Heart right ventricle (tissue), 16 donors: Measurements from ENCODE around the gene NAGLU. TPM values are rescaled to one million over a fixed set of nuclear protein-coding genes. Genes with fewer than 3 reads are reported as not detected.
"Not testable (repeated sequence)": the region's sequence is repeated elsewhere in the genome, so short reads cannot be mapped to it uniquely, and the experiment has no call there.

Experiments
- ATAC-seq, 8 donors: fragments of 200-7000 bp; cut with Tn5 transposase; one replicate each; pipeline ENCODE4 v1.9.1; 2020; ENCODE audit warnings: mild to moderate bottlenecking in 8 of 8, moderate library complexity in 8 of 8, moderate number of reproducible peaks in 1 of 8
- DNase-seq, 2 donors: peaks; one replicate each; pipeline ENCODE4 v3.0.0-alpha.2; 2020
- H3K27ac ChIP-seq, 10 donors: fragments of 200-600 bp; sonication (generic) in 2 of 10; one replicate each; pipeline versions ENCODE4 v1.5.0 to v1.8.0; 2020 to 2022; ENCODE audit warnings: mild to moderate bottlenecking in 3 of 10
- H3K27me3 ChIP-seq, 7 donors: fragments of 200-600 bp; one replicate each; pipeline ENCODE4 v1.8.0; 2021 to 2022; ENCODE audit warnings: mild to moderate bottlenecking in 2 of 7
- H3K36me3 ChIP-seq, 9 donors: fragments of 200-600 bp; sonication (generic) in 1 of 9; one replicate each; pipeline versions ENCODE4 v1.5.0 to v1.8.0; 2020 to 2022; ENCODE audit warnings: mild to moderate bottlenecking in 2 of 9
- H3K4me1 ChIP-seq, 9 donors: fragments of 200-600 bp; sonication (generic) in 1 of 9; one replicate each; pipeline versions ENCODE4 v1.5.0 to v1.8.0; 2020 to 2022; ENCODE audit warnings: mild to moderate bottlenecking in 4 of 9
- H3K4me3 ChIP-seq, 10 donors: fragments of 200-600 bp; sonication (generic) in 2 of 10; one replicate each; pipeline versions ENCODE4 v1.5.0 to v1.8.0; 2020 to 2022; ENCODE audit warnings: mild to moderate bottlenecking in 7 of 10, moderate library complexity in 2 of 10
- H3K9me3 ChIP-seq, 11 donors: fragments of 200-600 bp in 10 of 11; sonication (generic) in 2 of 11; one replicate each; pipeline versions ENCODE4 v1.5.0 to v1.8.0; 2013 to 2022; ENCODE audit warnings: mild to moderate bottlenecking in 2 of 11, control low read depth in 1 of 11, moderate library complexity in 1 of 11
- CTCF ChIP-seq, 9 donors: fragments of 200-600 bp; sonication (generic) in 2 of 9; IDR thresholded peaks; one replicate each; pipeline versions ENCODE4 v1.5.0 to v1.8.0; 2021 to 2022; ENCODE audit warnings: antibody characterized with exemption in 9 of 9, mild to moderate bottlenecking in 5 of 9, moderate library complexity in 1 of 9
- WGBS, 2 donors: extraction: QIAGEN DNeasy Blood & Tissue Kit; methylation state at CpG; one replicate each; pipeline ENCODE4 v1.1.7; 2013; ENCODE audit warnings: inconsistent platforms in 1 of 2; 5-methylcytosine and 5-hydroxymethylcytosine counted together
- intact Hi-C, 10 donors: fragments of 100-400 bp; cut with DNase I; formaldehyde crosslinking; loops; one replicate each; pipeline versions ENCODE4 v1.11.1 to v1.14.2; 2022
- polyA plus RNA-seq, 2 donors: library from polyadenylated mRNA; stranded (reverse); fragments of 200-250 nt; gene quantifications; one replicate each; pipeline ENCODE4 v1.2.3, GENCODE V29; 2013
- total RNA-seq, 10 donors: library from RNA; stranded (reverse); fragmentation: NEBNext Ultra II Directional in 3 of 10; extraction: Animal tissue kit (Norgen Biotek cat#: 25700) in 3 of 10; gene quantifications; one replicate each; pipeline versions ENCODE4 v1.2.1 to v1.2.4, GENCODE V29; 2021 to 2023
- donor health status: Arrhythmogenic right ventricular cardiomyopathy.
- donor health status: ischemic (EF 13 %, LVEDD 7.1; RV severe dilation, severe dysfunction).
- donor health status: healthy with polysubstance abuse.
- donor health status: DM: no; HTN: yes; CAD: no.
- donor health status: DM: no; HTN: no; CAD: no.
- donor health status: ischemic (EF 25% LVEDD 6.9; RV normal size, moderate dysfunction).
- donor health status: ischemic (EF 25% LVEDD 5.7; RV mildly dilated, moderate dysfunction).
- donor health status: healthy.
- donor health status: DM: yes; HTN: yes; CAD: no.
- donor health status: Ischemic cardiomyopathy.
- donor health status: ischemic (EF 35%, LVEDD 5.7; RV mildly dilated, moderate dysfunction).
- donor health status: nonischemic (EF 11% LVEDD 7.7; RV severe dilation, severe dysfunction).
- donor health status: DM: yes; HTN: yes; CAD: no.
- donor health status: PGD.
- donor health status: ischemic (EF 29% LVEDD 5.4; RV normal size, mild dysfunction).
- donor health status: nonischemic (EF 23%, LVEDD 6.1; RV moderate dilation, normal function).

The NAGLU gene
- total and polyA plus RNA-seq, 12 donors = 6.8 to 18.3 (median 12.7) TPM

GRCh38 chr17:42537156-42537805 is 1.2 kb downstream of the NAGLU start:
- no peak for TF ChIP-seq CTCF (IDR thresholded peaks at IDR 0.05)
- intact Hi-C loops = no loop called here
- Histone ChIP-seq H3K9me3 (no peaks in the 10 kb centered on the region), H3K27ac (peak overlapping the region in 9 of 10 donors; percentile 73 to 98 (median 86)), H3K27me3 (no peaks in the 10 kb centered on the region), H3K4me3 (peak overlapping the region; percentile 30 to 88 (median 72)), H3K4me1 (peaks cover 3 to 35% (median 22%) of the 10 kb centered on the region in 9 donors), H3K36me3 (peaks cover 0 to 42% (median 10%) of the 10 kb centered on the region in 9 donors)
- peak in 4 of 8 donors; percentile 0 to 39 (median 2) for ATAC-seq
- WGBS, 2 donors = 89 to 90% methylated on average over 30 to 31 of the region's 31 CpGs
- no peak for DNase-seq

GRCh38 chr17:42537826-42538451 is 1.9 kb downstream of the NAGLU start:
- TF ChIP-seq CTCF (IDR thresholded peaks at IDR 0.05) = no peak
- Histone ChIP-seq H3K36me3 (peaks cover 0 to 48% (median 17%) of the 10 kb centered on the region in 9 donors), H3K4me1 (peaks cover 3 to 29% (median 22%) of the 10 kb centered on the region in 9 donors), H3K27me3 (no peaks in the 10 kb centered on the region), H3K9me3 (no peaks in the 10 kb centered on the region), H3K27ac (no peak overlapping the region), H3K4me3 (no peak overlapping the region)
- 95 to 96% methylated on average over 5 of the region's 5 CpGs for WGBS, 2 donors
- DNase-seq (no peak), ATAC-seq (no peak)
- intact Hi-C loops = no loop called here

GRCh38 chr17:42538482-42538881 is 2.4 kb downstream of the NAGLU start:
- TF ChIP-seq CTCF (IDR thresholded peaks at IDR 0.05) = no peak
- intact Hi-C loops = no loop called here
- H3K4me1 ChIP-seq = peaks cover 3 to 27% (median 22%) of the 10 kb centered on the region in 9 donors
- H3K36me3 ChIP-seq = peaks cover 0 to 54% (median 19%) of the 10 kb centered on the region in 9 donors
- DNase-seq = no peak
- H3K9me3 ChIP-seq = no peaks in the 10 kb centered on the region
- H3K27me3 ChIP-seq = no peaks in the 10 kb centered on the region
- no peak overlapping the region for H3K4me3 ChIP-seq
- H3K27ac ChIP-seq = no peak overlapping the region
- ATAC-seq = no peak
- 97 to 98% methylated on average over 14 of the region's 14 CpGs for WGBS, 2 donors

- DNase-seq, H3K4me3 ChIP-seq, ATAC-seq, H3K9me3 ChIP-seq, H3K27me3 ChIP-seq, intact Hi-C loops, H3K27ac ChIP-seq: not testable (repeated sequence)
- 91 to 93% methylated on average over 4 of the region's 4 CpGs for WGBS, 2 donors
- Histone ChIP-seq H3K36me3 (peaks cover 0 to 71% (median 22%) of the 10 kb centered on the region in 9 donors), H3K4me1 (peaks cover 0 to 18% (median 14%) of the 10 kb centered on the region in 9 donors)
Measured at GRCh38 chr17:42540558-42540957, 4.5 kb downstream of the NAGLU start.
